Endodermal cell (in vitro differentiated cells): ENCODE data around the gene CMIP. TPM values are rescaled to one million over a fixed set of nuclear protein-coding genes. Genes with fewer than 3 reads are reported as not detected.

ENCODE experiments used
- DNase-seq: peaks from one replicate; pipeline ENCODE4 v3.0.0-alpha.2; 2017
- H3K27ac ChIP-seq: 2 replicates; pipeline ENCODE4 v1.5.1; 2013; ENCODE audit warnings: mild to moderate bottlenecking, low read depth, low read length, moderate library complexity
- H3K27me3 ChIP-seq: 2 replicates; pipeline ENCODE4 v1.6.1; 2013; ENCODE audit warnings: mild to moderate bottlenecking, low read length, moderate library complexity; ENCODE audit not compliant: insufficient read depth, control insufficient read depth, poor library complexity, severe bottlenecking
- H3K36me3 ChIP-seq: 2 replicates; pipeline ENCODE4 v1.7.0; 2013; ENCODE audit warnings: mild to moderate bottlenecking, low read length, moderate library complexity; ENCODE audit not compliant: control insufficient read depth, insufficient read depth
- H3K4me1 ChIP-seq: one replicate; pipeline ENCODE4 v1.7.0; 2013; ENCODE audit warnings: low read length; ENCODE audit not compliant: control insufficient read depth, insufficient read depth
- H3K4me3 ChIP-seq: 2 replicates; pipeline ENCODE4 v1.5.1; 2013; ENCODE audit warnings: mild to moderate bottlenecking, low read length, moderate library complexity
- H3K9ac ChIP-seq: 2 replicates; pipeline ENCODE4 v1.6.1; 2013; ENCODE audit warnings: mild to moderate bottlenecking, low read length, moderate library complexity; ENCODE audit not compliant: poor library complexity, severe bottlenecking; ENCODE audit errors: extremely low read depth
- H3K9me3 ChIP-seq: 2 replicates; pipeline ENCODE4 v1.6.1; 2013; ENCODE audit warnings: mild to moderate bottlenecking, low read length, moderate library complexity; ENCODE audit not compliant: control insufficient read depth
- H3K27ac Mint-ChIP-seq: 2 replicates; pipeline ENCODE4 v1.8.0; 2020; ENCODE audit warnings: mixed read lengths
- H3K27me3 Mint-ChIP-seq: 2 replicates; pipeline ENCODE4 v1.8.0; 2021; ENCODE audit warnings: mild to moderate bottlenecking, mixed read lengths; ENCODE audit not compliant: insufficient read depth
- H3K36me3 Mint-ChIP-seq: 2 replicates; pipeline ENCODE4 v1.8.0; 2020; ENCODE audit warnings: low read depth, mixed read lengths
- H3K4me1 Mint-ChIP-seq: 2 replicates; pipeline ENCODE4 v1.8.0; 2020; ENCODE audit warnings: mixed read lengths
- H3K4me3 Mint-ChIP-seq: 2 replicates; pipeline ENCODE4 v1.8.0; 2020; ENCODE audit warnings: mild to moderate bottlenecking, moderate library complexity, mixed read lengths
- H3K9me3 Mint-ChIP-seq: 2 replicates; pipeline ENCODE4 v1.8.0; 2020; ENCODE audit warnings: mild to moderate bottlenecking, mixed read lengths
- WGBS, 2 experiments: methylation state at CpG; one replicate each; pipeline versions ENCODE4 v1.1.5 to v1.1.7; 2013; ENCODE audit warnings: missing lambda C conversion rate in 2 of 2, mixed read lengths in 1 of 2; ENCODE audit not compliant: insufficient coverage in 1 of 2, insufficient read length in 1 of 2; 5-methylcytosine and 5-hydroxymethylcytosine counted together
- microRNA-seq: library from miRNA; unstranded; fragments of <30 nt; microRNA quantifications from one replicate; pipeline ENCODE4 v1.2.0, GENCODE V29; 2020; ENCODE audit warnings: borderline microRNAs expressed
- total RNA-seq, 2 donors: library from RNA; stranded (reverse); fragmentation: NEBNext Ultra II Directional in 1 of 2; extraction: Animal tissue kit (Norgen Biotek cat#: 25700) in 1 of 2; gene quantifications; 2 replicates in 1 of 2; 3 replicates in 1 of 2; pipeline ENCODE4 v1.2.1, GENCODE V29; 2021
- TF ChIP-seq, protein P1 (sequence below): fragments of 200-600 bp; sonication (generic); conservative IDR thresholded peaks from 2 replicates; pipeline ENCODE4 v1.5.0; 2021; ENCODE audit warnings: antibody characterized with exemption, mild to moderate bottlenecking

CMIP gene
- total RNA-seq, 2 donors from 2014 or later, result 64.0 to 64.7 TPM

DNA sequence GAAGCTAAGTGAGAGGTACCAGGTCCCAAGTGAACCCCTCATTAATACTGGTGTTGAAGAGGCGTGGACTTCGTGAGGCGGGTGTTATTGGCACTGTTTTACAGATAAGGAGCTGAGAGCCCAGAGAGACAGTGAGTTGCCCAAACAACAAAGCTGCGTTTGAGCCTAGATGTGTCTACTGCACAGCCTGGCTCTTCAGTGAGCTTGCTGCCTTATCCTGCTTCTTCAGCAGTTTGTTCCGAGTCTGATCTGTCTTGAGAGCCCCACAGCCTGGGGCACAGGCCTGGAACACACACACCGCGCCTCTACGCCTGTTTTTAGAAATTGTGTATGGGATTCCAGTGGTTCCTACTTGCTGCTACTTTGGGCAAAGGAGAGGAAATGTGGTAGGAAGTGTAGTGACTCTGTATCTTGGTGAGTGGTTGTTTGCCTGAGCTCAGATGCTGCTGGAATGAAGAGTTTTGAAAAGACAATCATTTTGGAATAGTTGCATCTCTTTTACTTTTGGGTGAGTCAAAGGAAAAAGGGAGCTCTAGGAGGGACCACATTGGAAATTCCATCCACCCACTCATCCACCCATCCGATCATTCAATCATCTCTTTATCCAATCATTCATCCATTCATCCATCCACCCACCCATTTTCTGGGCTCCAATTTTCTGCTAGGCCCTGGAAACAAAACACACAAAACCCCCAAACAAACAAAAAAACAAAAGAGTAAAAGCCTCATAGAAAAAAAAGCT lies 312.2 kb downstream of the CMIP start:
- H3K9me3 ChIP-seq, result no peaks in the 10 kb centered on the region
- H3K36me3 ChIP-seq, result no peaks in the 10 kb centered on the region
- H3K4me1 ChIP-seq, result no peaks in the 10 kb centered on the region
- H3K4me3 ChIP-seq, result no peak overlapping the region
- H3K9me3 Mint-ChIP-seq, result no peaks in the 10 kb centered on the region
- H3K36me3 Mint-ChIP-seq, result no peaks in the 10 kb centered on the region
- no peak for DNase-seq
- TF ChIP-seq, protein P1, sequence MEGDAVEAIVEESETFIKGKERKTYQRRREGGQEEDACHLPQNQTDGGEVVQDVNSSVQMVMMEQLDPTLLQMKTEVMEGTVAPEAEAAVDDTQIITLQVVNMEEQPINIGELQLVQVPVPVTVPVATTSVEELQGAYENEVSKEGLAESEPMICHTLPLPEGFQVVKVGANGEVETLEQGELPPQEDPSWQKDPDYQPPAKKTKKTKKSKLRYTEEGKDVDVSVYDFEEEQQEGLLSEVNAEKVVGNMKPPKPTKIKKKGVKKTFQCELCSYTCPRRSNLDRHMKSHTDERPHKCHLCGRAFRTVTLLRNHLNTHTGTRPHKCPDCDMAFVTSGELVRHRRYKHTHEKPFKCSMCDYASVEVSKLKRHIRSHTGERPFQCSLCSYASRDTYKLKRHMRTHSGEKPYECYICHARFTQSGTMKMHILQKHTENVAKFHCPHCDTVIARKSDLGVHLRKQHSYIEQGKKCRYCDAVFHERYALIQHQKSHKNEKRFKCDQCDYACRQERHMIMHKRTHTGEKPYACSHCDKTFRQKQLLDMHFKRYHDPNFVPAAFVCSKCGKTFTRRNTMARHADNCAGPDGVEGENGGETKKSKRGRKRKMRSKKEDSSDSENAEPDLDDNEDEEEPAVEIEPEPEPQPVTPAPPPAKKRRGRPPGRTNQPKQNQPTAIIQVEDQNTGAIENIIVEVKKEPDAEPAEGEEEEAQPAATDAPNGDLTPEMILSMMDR, result no peak
- WGBS, 2 experiments, result 87 to 96% methylated on average over 8 to 9 of the region's 9 CpGs
- no peak overlapping the region for H3K4me3 Mint-ChIP-seq
- no peak overlapping the region for H3K9ac ChIP-seq
- no peak overlapping the region for H3K27ac ChIP-seq
- H3K27me3 Mint-ChIP-seq, result no peaks in the 10 kb centered on the region
- no peak overlapping the region for H3K27ac Mint-ChIP-seq
- H3K4me1 Mint-ChIP-seq, result no peaks in the 10 kb centered on the region
- no peaks in the 10 kb centered on the region for H3K27me3 ChIP-seq

DNA sequence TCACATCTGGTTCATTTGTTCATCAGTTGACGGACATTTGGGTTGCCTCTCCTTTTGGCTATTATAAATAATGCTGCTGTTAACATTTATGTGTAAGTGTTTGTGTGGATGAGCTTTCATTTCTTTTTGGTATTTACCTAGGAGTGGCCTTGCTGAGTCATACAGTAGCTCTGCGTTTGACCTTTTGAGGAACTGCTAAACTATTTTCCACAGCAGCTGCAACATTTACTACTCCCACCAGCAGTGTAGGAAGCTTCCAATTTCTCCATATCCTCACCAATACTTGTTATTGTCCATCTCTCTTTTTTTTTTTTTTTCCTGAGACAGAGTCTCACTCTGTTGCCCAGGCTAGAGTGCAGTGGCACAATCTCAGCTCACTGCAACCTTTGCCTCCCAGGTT lies 313.8 kb downstream of the CMIP start:
- WGBS, 2 experiments, result 0 to 47% methylated on average over 1 to 2 of the region's 2 CpGs
- no peak overlapping the region for H3K27ac Mint-ChIP-seq
- no peaks in the 10 kb centered on the region for H3K27me3 ChIP-seq
- no peak overlapping the region for H3K4me3 Mint-ChIP-seq
- TF ChIP-seq, protein P1, result no peak
- DNase-seq, result no peak
- H3K9me3 ChIP-seq, result no peaks in the 10 kb centered on the region
- no peak overlapping the region for H3K27ac ChIP-seq
- no peak overlapping the region for H3K9ac ChIP-seq
- H3K4me1 ChIP-seq, result no peaks in the 10 kb centered on the region
- H3K36me3 Mint-ChIP-seq, result no peaks in the 10 kb centered on the region
- H3K4me3 ChIP-seq, result no peak overlapping the region
- H3K27me3 Mint-ChIP-seq, result no peaks in the 10 kb centered on the region
- H3K4me1 Mint-ChIP-seq, result no peaks in the 10 kb centered on the region
- no peaks in the 10 kb centered on the region for H3K36me3 ChIP-seq
- H3K9me3 Mint-ChIP-seq, result no peaks in the 10 kb centered on the region

Small RNA genes lying within 50 kb of the gene (microRNA-seq; reads per million reads assigned to microRNA genes)
- gene MIR6504 (not detected), gene MIR7854 (0.44 reads per million)

Other genes starting within 250 kb of the CMIP start
- under 1 TPM; 0.42 to 0.62 TPM for gene BCO1, start 206.1 kb upstream of the CMIP start, total RNA-seq
- 10 to 100 TPM; 23.4 to 28.9 TPM for gene GAN, start 129.8 kb upstream of the CMIP start, total RNA-seq